ENCODE measurements around the gene LDLRAP1.

The LDLRAP1 gene

GRCh38 chr1:25523542-25523941 lies 19.9 kb upstream of the LDLRAP1 start:
- DNase-seq (ENCODE audit: low read depth in 2 of 3, low spot score in 2 of 3): no peak

DNA sequence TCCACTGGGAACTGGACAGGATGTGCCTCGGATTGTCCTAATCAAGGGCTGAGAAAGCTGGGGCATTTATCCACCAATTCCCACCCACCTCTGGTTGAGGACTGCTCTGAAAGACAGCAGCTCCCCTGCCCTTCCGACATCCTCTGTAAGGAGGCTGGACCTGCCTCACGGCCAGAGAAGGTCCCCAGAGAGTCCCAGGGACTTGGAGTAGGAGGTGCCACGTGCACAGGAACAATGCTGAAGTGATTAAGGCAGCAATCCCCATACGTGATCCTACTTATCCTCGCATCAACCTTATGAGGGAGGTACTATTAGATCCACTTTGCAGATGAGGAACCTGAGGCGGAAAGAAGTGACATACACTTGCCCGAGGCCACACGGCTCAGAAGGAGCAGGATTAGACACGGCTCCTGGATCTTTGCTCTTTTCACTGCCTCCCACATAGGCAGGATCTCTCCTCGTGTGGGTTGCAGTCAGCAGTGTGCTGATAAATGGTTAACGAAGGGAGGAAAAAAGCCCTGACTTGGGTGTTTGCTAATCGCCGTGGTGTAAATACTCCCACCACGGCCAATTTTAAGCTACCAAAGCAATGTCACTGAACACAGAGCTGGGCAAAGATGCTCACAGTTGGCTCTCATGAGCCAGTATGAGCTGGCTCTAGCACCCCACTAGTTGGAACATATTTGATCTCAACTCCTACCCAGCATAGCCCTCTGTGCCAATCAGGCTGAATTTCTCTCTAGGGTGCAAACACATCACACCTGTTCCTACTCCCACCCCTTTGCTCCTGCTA lies 18.6 kb upstream of the LDLRAP1 start:
- DNase-seq (ENCODE audit: low read depth in 2 of 3, low spot score in 2 of 3): no peak

DNA sequence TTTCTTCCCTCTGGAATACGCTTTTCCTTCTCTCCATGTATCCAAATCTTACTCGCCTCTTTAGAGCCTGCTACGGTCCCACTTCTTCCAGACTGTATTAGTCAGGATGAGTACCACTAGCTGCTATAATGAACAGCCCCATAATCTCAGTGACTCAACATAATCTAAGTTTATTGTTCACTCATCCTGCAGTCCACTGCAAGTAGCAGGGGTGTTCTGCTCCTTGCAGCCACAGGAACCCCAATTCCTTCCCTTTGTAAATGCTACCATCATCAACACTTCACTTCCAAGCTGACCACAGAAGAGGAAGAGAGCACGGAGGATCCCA lies 18.1 kb upstream of the LDLRAP1 start:
- no peak for DNase-seq (ENCODE audit: low read depth in 2 of 3, low spot score in 2 of 3)

DNA sequence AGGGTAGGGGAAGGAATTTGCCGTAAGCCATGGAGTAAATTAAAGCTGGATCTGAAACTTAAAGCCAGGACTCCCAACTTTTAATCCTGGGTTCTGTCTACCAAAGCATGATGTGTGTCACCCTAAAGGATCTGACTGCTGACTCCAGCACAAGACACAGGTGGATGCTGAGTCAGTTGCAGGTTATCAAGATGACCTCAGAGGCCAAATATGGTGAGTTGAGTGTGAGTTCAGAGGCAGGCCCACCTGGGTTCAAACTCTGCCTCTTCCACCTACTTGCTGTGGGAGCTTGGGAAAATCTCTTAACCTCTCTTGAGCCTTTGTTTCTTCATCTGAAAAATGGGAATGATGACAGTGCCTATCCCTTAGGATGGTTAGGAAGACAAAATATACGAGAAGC lies 16.7 kb upstream of the LDLRAP1 start:
- DNase-seq (ENCODE audit: low read depth in 2 of 3, low spot score in 2 of 3): no peak

GRCh38 chr1:25527226-25527846 lies 16.1 kb upstream of the LDLRAP1 start:
- DNase-seq (ENCODE audit: low read depth in 2 of 3, low spot score in 2 of 3): no peak

- DNase-seq (ENCODE audit: low read depth in 2 of 3, low spot score in 2 of 3): no peak
Measured at GRCh38 chr1:25527946-25528595, 15.3 kb upstream of the LDLRAP1 start.

DNA sequence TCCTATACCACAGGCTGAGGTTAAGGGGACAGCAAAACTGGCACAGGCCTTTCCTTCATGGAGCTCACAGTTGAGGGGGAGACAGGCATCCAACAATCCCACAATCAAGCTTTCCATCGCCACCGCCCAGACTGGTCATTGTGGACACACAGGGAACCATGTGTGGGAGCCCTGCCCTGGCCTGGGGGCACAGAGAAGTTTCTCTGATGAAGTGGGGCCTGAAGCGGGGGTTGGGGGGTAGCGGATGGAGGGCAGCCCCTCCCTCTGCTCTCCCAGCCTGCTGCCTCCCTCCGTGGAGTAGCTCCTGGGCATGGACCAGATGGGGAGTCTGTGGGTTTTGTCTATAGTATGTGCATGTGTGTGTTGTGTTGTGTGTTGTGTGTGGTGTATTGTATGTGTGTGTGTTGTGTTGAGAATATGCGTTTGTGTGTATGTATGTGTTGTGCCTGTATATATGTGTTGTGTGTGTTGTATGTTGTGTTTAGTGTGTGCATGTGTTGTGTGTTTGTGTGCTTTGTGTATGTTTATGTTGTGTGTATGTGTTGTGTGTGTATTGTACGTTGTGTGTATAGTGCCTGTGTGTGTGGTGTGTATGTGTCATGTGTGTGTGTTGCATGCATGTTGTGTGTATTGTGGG lies 14.4 kb upstream of the LDLRAP1 start:
- DNase-seq (ENCODE audit: low read depth in 2 of 3, low spot score in 2 of 3): no peak

- no peak for DNase-seq (ENCODE audit: low read depth in 2 of 3, low spot score in 2 of 3)
Measured at GRCh38 chr1:25529518-25530185, 13.8 kb upstream of the LDLRAP1 start.

DNA sequence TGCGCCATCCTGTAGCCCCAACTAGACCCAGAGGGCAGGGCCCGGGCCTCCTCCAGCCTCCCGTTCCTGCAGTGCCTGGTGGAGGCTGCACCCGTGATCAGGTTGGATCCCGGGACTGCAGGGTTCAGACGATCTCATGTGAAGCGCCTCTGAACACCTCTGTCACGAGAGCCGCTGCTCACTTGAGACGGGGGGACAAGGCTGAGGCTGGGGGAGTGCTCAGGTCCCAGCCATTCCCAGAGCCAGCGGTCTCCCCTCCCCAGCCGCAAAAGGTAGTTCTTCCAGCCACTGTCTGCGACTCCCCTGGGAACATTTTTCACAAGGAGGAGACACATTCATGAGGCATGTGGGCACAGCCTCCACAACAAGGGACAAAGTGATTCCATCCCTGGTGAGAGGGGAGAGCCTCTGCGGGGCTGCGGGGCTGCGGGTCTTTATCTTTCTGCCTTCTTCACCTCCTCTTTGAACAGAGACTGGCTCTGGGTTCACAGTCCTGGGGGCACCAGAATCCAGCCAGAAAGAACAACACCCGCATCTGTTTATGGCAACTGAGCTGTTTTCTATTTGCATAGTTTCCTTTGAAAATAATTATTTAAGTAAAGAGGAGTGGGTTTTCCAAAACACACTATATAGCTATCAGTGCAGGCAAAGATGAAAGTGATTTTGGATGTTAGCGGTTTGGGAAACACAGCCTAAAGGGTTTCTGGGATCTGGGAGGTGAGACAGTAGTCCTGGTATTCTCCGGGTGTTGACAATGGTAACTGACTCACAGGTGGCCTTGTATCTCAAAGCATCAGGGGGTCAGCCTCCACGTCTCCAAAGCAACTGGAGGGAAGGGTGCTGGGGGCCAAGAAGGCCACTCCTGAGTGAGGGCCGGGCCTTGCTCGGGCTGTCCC lies 13.0 kb upstream of the LDLRAP1 start:
- DNase-seq (ENCODE audit: low read depth in 2 of 3, low spot score in 2 of 3): no peak

- no peak for DNase-seq (ENCODE audit: low read depth in 2 of 3, low spot score in 2 of 3)
Measured at GRCh38 chr1:25531082-25531461, 12.3 kb upstream of the LDLRAP1 start.

- DNase-seq (ENCODE audit: low read depth in 2 of 3, low spot score in 2 of 3): no peak
Measured at GRCh38 chr1:25532970-25533369, 10.4 kb upstream of the LDLRAP1 start.

- DNase-seq (ENCODE audit: low read depth in 2 of 3, low spot score in 2 of 3): no peak
Measured at GRCh38 chr1:25533775-25534409, 9.5 kb upstream of the LDLRAP1 start.

DNA sequence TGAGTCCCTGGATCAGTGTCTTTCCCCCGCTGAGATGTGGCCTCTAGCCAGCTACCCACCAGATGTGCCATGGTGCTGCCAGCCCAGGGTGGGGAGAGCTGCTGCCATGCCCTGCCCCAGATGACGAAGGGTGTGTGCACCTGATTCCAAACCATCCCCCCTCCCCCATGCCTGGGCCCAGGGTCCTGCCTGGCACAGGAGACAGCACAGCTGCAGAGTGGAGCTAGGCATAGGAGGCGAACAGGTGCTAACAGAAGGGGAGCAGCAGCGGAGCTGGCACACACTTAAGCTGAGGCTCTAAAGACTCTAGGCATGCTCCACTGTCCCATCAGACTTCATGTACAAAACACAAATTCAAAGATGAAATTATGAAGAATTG lies 9.0 kb upstream of the LDLRAP1 start:
- DNase-seq (ENCODE audit: low read depth in 2 of 3, low spot score in 2 of 3): no peak

DNA sequence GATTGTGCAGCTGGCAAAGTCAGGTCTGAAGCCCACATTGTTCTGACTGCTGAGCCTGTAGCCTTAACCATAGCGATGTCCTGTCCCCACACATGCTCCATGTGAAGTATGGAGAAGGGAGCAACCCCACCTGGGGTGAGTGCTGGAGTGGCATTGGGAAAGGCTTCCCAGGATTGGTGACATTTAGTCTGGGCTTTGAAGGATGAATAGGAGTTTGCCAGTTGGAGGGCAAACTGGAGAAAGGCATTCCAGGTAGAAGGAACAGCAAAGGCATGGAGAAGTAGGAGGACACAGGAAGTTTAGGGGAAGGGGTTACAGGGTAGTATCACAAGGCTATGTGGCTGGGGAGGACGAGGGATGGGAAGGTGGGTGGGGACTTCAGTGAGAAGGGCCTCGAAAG lies 7.3 kb upstream of the LDLRAP1 start:
- no peak for DNase-seq (ENCODE audit: low read depth in 2 of 3, low spot score in 2 of 3)

GRCh38 chr1:25537153-25537831 lies 6.1 kb upstream of the LDLRAP1 start:
- DNase-seq (ENCODE audit: low read depth in 2 of 3, low spot score in 2 of 3): no peak

- no peak for DNase-seq (ENCODE audit: low read depth in 2 of 3, low spot score in 2 of 3)
Measured at GRCh38 chr1:25538191-25538767, 5.1 kb upstream of the LDLRAP1 start.

- no peak for DNase-seq (ENCODE audit: low read depth in 2 of 3, low spot score in 2 of 3)
Measured at GRCh38 chr1:25540750-25541342, 2.6 kb upstream of the LDLRAP1 start.

GRCh38 chr1:25541425-25541824 lies 2.0 kb upstream of the LDLRAP1 start:
- DNase-seq (ENCODE audit: low read depth in 2 of 3, low spot score in 2 of 3): no peak

All from activated CD8-positive, alpha-beta memory T cell treated with anti-CD3 and anti-CD28 coated beads for 48 hours (primary cell).